Testis (tissue), 3 donors: Measurements from ENCODE around the gene DNAJC13. TPM values are rescaled to one million over a fixed set of nuclear protein-coding genes. Genes with fewer than 3 reads are reported as not detected.

Source experiments
- DNase-seq: peaks from one replicate; pipeline ENCODE4 v3.0.0-alpha.2; 2019
- H3K27ac ChIP-seq, 2 donors: fragments of 200-600 bp; sonication (generic); one replicate each; pipeline ENCODE4 v1.5.1; 2019
- H3K27me3 ChIP-seq: fragments of 200-600 bp; sonication (generic); one replicate; pipeline ENCODE4 v1.5.1; 2019
- H3K36me3 ChIP-seq: fragments of 200-600 bp; sonication (generic); one replicate; pipeline ENCODE4 v1.5.1; 2017; ENCODE audit warnings: low read depth; ENCODE audit errors: missing control alignments
- H3K4me1 ChIP-seq: fragments of 200-600 bp; sonication (generic); one replicate; pipeline ENCODE4 v1.5.1; 2019
- H3K4me3 ChIP-seq, 2 donors: fragments of 200-600 bp; sonication (generic); one replicate each; pipeline ENCODE4 v1.5.1; 2017 to 2019
- H3K9me3 ChIP-seq: fragments of 200-600 bp; sonication (generic); one replicate; pipeline ENCODE4 v1.5.1; 2017
- POLR2A ChIP-seq: fragments of 450-650 bp; IDR thresholded peaks from one replicate; pipeline ENCODE4 v1.6.1; 2017; ENCODE audit warnings: antibody characterized with exemption, mild to moderate bottlenecking, moderate library complexity
- WGBS, 2 donors: methylation state at CpG; one replicate each; pipeline ENCODE4 v1.1.5; 2018; 5-methylcytosine and 5-hydroxymethylcytosine counted together
- intact Hi-C: fragments of 100-400 bp; cut with DNase I; formaldehyde crosslinking; loops from one replicate; pipeline ENCODE4 v1.15.1; 2023; ENCODE audit warnings: low total_unique reads
- polyA plus RNA-seq: library from polyadenylated mRNA; stranded (reverse); fragments of 350-450 nt; fragmentation: Illumina TruSeq; extraction: RNeasy Lipid Tissue Mini Kit (QIAGEN cat#74804); gene quantifications from one replicate; pipeline ENCODE4 v1.2.3, GENCODE V29; 2014; ENCODE audit warnings: low read depth, low replicate concordance; ENCODE audit not compliant: insufficient read depth
- total RNA-seq, 2 donors: library from RNA; depleted of rRNA; stranded (reverse); fragments of >200 nt; gene quantifications; one replicate each; pipeline ENCODE4 v1.2.3, GENCODE V29; 2016
- TF ChIP-seq, protein P1 (sequence below), 3 experiments: fragments of 450-650 bp in 2 of 3; fragments of 200-600 bp in 1 of 3; sonication (generic) in 1 of 3; IDR thresholded peaks; one replicate each; pipeline ENCODE4 v1.5.1; 2016 to 2019; ENCODE audit warnings: antibody characterized with exemption in 3 of 3, mild to moderate bottlenecking in 2 of 3, moderate library complexity in 1 of 3

The DNAJC13 gene
- total and polyA plus RNA-seq, 3 donors from 2014 or later = 16.8 to 54.4 (median 40.1) TPM

DNA sequence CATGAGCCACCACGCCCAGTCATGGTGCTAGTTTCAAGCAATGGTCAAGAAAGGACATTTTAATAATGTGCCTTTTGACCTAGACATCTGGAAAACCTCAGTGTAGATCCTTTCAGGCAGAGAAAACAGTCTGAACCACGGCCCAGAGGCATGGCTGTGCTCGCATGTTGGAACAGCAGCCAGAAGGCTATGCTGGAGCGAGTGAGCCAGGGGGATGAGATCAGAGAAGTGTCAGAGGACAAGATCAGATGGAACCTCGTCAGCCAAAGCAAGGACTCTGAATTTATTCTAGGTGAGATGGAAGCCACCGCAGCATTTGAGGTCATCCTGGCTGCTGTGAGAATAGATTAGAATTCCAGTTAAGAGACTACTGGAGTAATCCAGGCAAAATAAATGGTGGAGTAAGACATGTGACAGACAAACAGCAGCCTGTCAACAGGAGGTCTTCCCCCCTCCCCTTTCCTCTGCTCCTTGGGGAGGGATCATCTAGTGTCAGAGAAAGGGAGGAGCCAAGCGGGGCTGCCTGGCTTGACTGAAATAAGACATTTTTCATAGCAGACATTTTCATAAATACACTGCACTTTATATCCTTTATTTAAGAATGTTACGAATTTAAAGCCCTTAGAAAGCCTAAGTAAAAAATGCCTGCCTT is 139.3 kb downstream of the DNAJC13 start:
- H3K4me1 ChIP-seq = no peaks in the 10 kb centered on the region
- H3K27me3 ChIP-seq = no peaks in the 10 kb centered on the region
- H3K4me3 ChIP-seq = no peak overlapping the region
- intact Hi-C loops = no loop called here
- WGBS, 2 donors = 64 to 76% methylated on average over 8 of the region's 8 CpGs
- H3K9me3 ChIP-seq = no peaks in the 10 kb centered on the region
- DNase-seq = no peak
- no peak overlapping the region for H3K27ac ChIP-seq
- no peaks in the 10 kb centered on the region for H3K36me3 ChIP-seq
- TF ChIP-seq, protein P1, sequence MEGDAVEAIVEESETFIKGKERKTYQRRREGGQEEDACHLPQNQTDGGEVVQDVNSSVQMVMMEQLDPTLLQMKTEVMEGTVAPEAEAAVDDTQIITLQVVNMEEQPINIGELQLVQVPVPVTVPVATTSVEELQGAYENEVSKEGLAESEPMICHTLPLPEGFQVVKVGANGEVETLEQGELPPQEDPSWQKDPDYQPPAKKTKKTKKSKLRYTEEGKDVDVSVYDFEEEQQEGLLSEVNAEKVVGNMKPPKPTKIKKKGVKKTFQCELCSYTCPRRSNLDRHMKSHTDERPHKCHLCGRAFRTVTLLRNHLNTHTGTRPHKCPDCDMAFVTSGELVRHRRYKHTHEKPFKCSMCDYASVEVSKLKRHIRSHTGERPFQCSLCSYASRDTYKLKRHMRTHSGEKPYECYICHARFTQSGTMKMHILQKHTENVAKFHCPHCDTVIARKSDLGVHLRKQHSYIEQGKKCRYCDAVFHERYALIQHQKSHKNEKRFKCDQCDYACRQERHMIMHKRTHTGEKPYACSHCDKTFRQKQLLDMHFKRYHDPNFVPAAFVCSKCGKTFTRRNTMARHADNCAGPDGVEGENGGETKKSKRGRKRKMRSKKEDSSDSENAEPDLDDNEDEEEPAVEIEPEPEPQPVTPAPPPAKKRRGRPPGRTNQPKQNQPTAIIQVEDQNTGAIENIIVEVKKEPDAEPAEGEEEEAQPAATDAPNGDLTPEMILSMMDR (IDR thresholded peaks at IDR 0.05) = no peak
- TF ChIP-seq POLR2A = no peak

DNA sequence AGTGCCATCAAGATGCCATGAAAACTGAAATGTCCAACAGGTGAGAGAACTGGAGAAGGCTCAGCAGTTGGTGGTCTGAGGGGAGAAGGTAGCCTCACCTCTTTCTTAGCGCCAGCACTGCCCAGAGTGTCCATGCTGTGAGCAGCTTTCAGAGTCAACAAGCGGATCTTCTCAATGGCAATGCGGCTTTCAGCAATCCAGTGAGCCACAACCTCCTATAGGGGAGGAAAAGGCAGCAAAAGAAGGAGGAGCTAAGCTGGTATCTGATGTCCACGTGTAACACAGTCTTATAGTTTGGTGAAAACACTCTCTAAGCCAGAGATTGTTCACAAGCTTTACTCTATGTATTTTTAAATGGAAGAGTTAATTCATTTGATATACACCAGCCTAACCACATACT is 143.7 kb downstream of the DNAJC13 start:
- TF ChIP-seq, protein P1 (IDR thresholded peaks at IDR 0.05) = no peak
- TF ChIP-seq POLR2A = no peak
- Histone ChIP-seq H3K27me3 (no peaks in the 10 kb centered on the region), H3K27ac (no peak overlapping the region), H3K9me3 (no peaks in the 10 kb centered on the region), H3K36me3 (no peaks in the 10 kb centered on the region), H3K4me1 (no peaks in the 10 kb centered on the region), H3K4me3 (no peak overlapping the region)
- WGBS, 2 donors = 87 to 89% methylated on average over 4 of the region's 4 CpGs
- intact Hi-C loops = no loop called here
- no peak for DNase-seq

DNA sequence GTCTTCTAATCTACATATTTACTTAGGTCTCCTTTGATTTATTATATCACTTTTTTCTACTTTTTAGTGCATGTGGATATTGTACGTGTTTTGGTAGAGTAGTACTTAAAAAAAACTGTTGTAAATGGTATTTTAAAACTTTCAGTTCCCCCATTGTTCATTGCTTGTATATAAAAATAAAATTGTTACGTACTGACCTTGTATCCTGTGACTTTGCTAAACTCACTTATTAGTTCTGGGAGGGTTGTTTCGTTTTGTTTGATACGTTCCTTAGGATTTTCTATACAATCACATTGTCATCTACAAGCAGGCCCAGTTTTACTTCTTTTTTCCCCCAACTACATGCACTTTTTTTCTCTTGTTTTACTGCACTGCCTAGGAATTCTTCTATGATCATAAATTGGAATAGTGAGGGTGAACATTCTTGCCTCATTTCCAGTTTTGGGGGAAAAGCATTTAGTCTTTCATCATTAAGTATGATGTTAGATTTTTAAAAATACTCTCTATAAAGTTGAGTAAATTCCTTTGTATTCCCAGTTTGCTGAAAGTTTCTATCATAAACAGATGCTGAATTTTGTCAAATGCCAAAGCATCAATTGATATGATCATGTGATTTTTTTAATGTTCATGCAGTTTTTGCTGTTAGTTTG is 146.2 kb downstream of the DNAJC13 start:
- H3K4me3 ChIP-seq = no peak overlapping the region
- H3K9me3 ChIP-seq = no peaks in the 10 kb centered on the region
- H3K27me3 ChIP-seq = no peaks in the 10 kb centered on the region
- 80 to 85% methylated on average over 4 of the region's 4 CpGs for WGBS, 2 donors
- TF ChIP-seq, protein P1 (IDR thresholded peaks at IDR 0.05) = no peak
- TF ChIP-seq POLR2A = no peak
- H3K27ac ChIP-seq = no peak overlapping the region
- intact Hi-C loops = no loop called here
- H3K36me3 ChIP-seq = no peaks in the 10 kb centered on the region
- no peak for DNase-seq
- H3K4me1 ChIP-seq = no peaks in the 10 kb centered on the region

DNA sequence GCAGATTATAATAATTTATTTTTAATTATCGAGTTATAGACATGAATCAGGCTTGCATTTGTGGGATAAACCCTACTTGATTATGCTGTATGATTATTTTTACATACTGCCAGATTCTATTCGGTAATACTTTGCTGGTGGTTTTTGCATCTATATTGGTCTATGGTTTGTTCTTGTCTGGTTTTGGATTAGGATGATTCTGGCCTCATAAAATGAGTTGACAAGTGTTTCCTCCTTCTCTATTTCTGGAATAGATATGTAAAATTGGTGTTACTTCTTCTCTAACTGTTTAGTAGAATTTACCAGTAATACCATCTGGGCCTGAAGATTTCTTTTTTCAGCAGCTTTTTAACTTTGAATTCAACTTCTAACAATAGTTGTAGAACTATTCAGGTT is 146.8 kb downstream of the DNAJC13 start:
- H3K4me1 ChIP-seq = no peaks in the 10 kb centered on the region
- no peak for TF ChIP-seq POLR2A
- TF ChIP-seq, protein P1 (IDR thresholded peaks at IDR 0.05) = no peak
- no peaks in the 10 kb centered on the region for H3K27me3 ChIP-seq
- no peaks in the 10 kb centered on the region for H3K36me3 ChIP-seq
- intact Hi-C loops = no loop called here
- H3K9me3 ChIP-seq = no peaks in the 10 kb centered on the region
- DNase-seq = no peak
- H3K4me3 ChIP-seq = no peak overlapping the region
- WGBS, 2 donors = 85 to 96% methylated on average over 2 of the region's 2 CpGs
- H3K27ac ChIP-seq = no peak overlapping the region

DNA sequence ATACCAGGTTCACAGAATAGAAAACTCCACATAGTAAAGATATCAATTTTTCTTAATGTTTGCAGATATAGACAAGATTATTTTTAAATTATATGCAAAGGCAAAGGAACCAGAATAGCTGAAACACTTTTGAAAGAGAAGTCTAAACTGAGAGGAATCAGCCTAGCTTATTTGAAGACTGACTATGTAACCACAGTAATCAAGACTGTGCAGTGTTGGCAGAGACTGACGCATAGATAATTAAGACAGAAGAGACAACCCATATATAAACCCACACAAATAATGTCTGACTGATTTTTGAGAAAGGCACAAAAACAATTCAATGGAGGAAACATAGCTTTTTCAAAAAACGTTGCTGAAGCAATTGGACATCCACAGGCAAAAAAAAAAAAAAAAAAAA is 151.1 kb downstream of the DNAJC13 start:
- 77 to 79% methylated on average over 2 of the region's 2 CpGs for WGBS, 2 donors
- DNase-seq = no peak
- TF ChIP-seq, protein P1 (IDR thresholded peaks at IDR 0.05) = no peak
- no peak for TF ChIP-seq POLR2A
- Histone ChIP-seq H3K36me3 (no peaks in the 10 kb centered on the region), H3K27me3 (no peaks in the 10 kb centered on the region), H3K9me3 (no peaks in the 10 kb centered on the region), H3K4me3 (no peak overlapping the region), H3K4me1 (no peaks in the 10 kb centered on the region), H3K27ac (no peak overlapping the region)
- intact Hi-C loops = no loop called here
